Ishikawa (cell line): Measurements from ENCODE around the gene OSBPL9.

Source experiments
- CEBPB ChIP-seq: IDR thresholded peaks from 2 replicates; pipeline ENCODE4 v1.6.1; 2012
- CREB1 ChIP-seq: IDR thresholded peaks from 2 replicates; pipeline ENCODE4 v1.6.1; 2012; ENCODE audit warnings: low read depth
- EGR1 ChIP-seq: IDR thresholded peaks from 2 replicates; pipeline ENCODE4 v1.6.1; 2012
- EP300 ChIP-seq: IDR thresholded peaks from 2 replicates; pipeline ENCODE4 v1.6.1; 2012; ENCODE audit warnings: borderline replicate concordance
- FOXM1 ChIP-seq: IDR thresholded peaks from 2 replicates; pipeline ENCODE4 v1.6.1; 2012; ENCODE audit warnings: low read depth, borderline replicate concordance
- MAX ChIP-seq: IDR thresholded peaks from 2 replicates; pipeline ENCODE4 v1.6.1; 2012
- RAD21 ChIP-seq: IDR thresholded peaks from 2 replicates; pipeline ENCODE4 v1.6.1; 2012; ENCODE audit warnings: low read depth
- REST ChIP-seq: IDR thresholded peaks from 2 replicates; pipeline ENCODE4 v1.6.1; 2012; ENCODE audit warnings: low read depth, mild to moderate bottlenecking
- TAF1 ChIP-seq: IDR thresholded peaks from 2 replicates; pipeline ENCODE4 v1.6.1; 2012; ENCODE audit warnings: low read depth, mild to moderate bottlenecking
- TCF12 ChIP-seq: IDR thresholded peaks from 2 replicates; pipeline ENCODE4 v1.6.1; 2012; ENCODE audit warnings: low read depth
- TEAD4 ChIP-seq: IDR thresholded peaks from 2 replicates; pipeline ENCODE4 v1.6.1; 2012
- USF1 ChIP-seq: IDR thresholded peaks from 2 replicates; pipeline ENCODE4 v1.6.1; 2012
- YY1 ChIP-seq: IDR thresholded peaks from 2 replicates; pipeline ENCODE4 v1.6.1; 2012; ENCODE audit warnings: low read depth
- ZBTB7A ChIP-seq: IDR thresholded peaks from 2 replicates; pipeline ENCODE4 v1.6.1; 2012; ENCODE audit warnings: low read depth

GRCh38 chr1:51660580-51660979 is 43.7 kb downstream of the OSBPL9 start:
- TF ChIP-seq RAD21 (no peak), TAF1 (no peak), CREB1 (no peak), USF1 (no peak), EGR1 (no peak), MAX (no peak), YY1 (no peak), EP300 (no peak), REST (no peak), TCF12 (no peak), ZBTB7A (no peak), FOXM1 (no peak), CEBPB (no peak), TEAD4 (no peak)
